Pancreas (tissue), 10 donors: ENCODE results near the gene C1orf35. TPM values are rescaled to one million over a fixed set of nuclear protein-coding genes. Genes with fewer than 3 reads are reported as not detected.
A peak's percentile ranks its signal among the peaks of the same experiment; 100 is the strongest.

ENCODE experiments used
- ATAC-seq, 4 donors: fragments of 200-7000 bp; cut with Tn5 transposase; one replicate each; pipeline versions ENCODE4 v1.8.0 to v1.9.1; 2020; ENCODE audit warnings: mild to moderate bottlenecking in 4 of 4, moderate library complexity in 4 of 4
- DNase-seq, 6 donors: peaks; one replicate each; pipeline ENCODE4 v3.0.0-alpha.2; 2020
- FAIRE-seq: peaks from 2 replicates; lab custom pipeline; 2012; peaks lifted over from hg19 to GRCh38; lab: Jason Lieb, UNC
- H3K27ac ChIP-seq, 4 donors: fragments of 200-600 bp; sonication (generic); 1 replicate in 3 of 4; 2 replicates in 1 of 4; pipeline versions ENCODE4 v1.5.0 to v1.8.0; 2020
- H3K27me3 ChIP-seq, 4 donors: fragments of 200-600 bp; one replicate each; pipeline ENCODE4 v1.8.0; 2021
- H3K36me3 ChIP-seq, 3 donors: fragments of 200-600 bp; sonication (generic) in 1 of 3; one replicate each; pipeline versions ENCODE4 v1.5.0 to v1.8.0; 2020 to 2021
- H3K4me1 ChIP-seq, 3 donors: fragments of 200-600 bp; one replicate each; pipeline ENCODE4 v1.8.0; 2021
- H3K4me3 ChIP-seq, 4 donors: fragments of 200-600 bp; sonication (generic) in 2 of 4; one replicate each; pipeline versions ENCODE4 v1.5.0 to v1.8.0; 2020 to 2021
- H3K9me3 ChIP-seq, 4 donors: fragments of 200-600 bp; one replicate each; pipeline ENCODE4 v1.8.0; 2021
- WGBS, 2 donors: extraction: QIAGEN DNeasy Blood & Tissue Kit; methylation state at CpG; one replicate each; pipeline ENCODE4 v1.1.7; 2013; 5-methylcytosine and 5-hydroxymethylcytosine counted together
- intact Hi-C, 3 donors: fragments of 100-400 bp; cut with DNase I; formaldehyde crosslinking; loops; one replicate each; pipeline versions ENCODE4 v1.11.1 to v1.14.2; 2022
- polyA plus RNA-seq, 2 donors: library from polyadenylated mRNA; stranded (reverse); fragments of 200-250 nt; gene quantifications; one replicate each; pipeline ENCODE4 v1.2.3, GENCODE V29; 2013
- total RNA-seq, 6 donors: library from RNA; stranded (reverse); fragmentation: NEBNext Ultra II Directional in 4 of 6; extraction: Animal tissue kit (Norgen Biotek cat#: 25700) in 4 of 6; gene quantifications; one replicate each; pipeline versions ENCODE4 v1.2.1 to v1.2.4, GENCODE V29; 2021 to 2023
- TF ChIP-seq, protein P1 (sequence below), 4 donors: fragments of 200-600 bp; sonication (generic) in 3 of 4; IDR thresholded peaks; one replicate each; pipeline versions ENCODE4 v1.5.0 to v1.8.0; 2021; ENCODE audit warnings: antibody characterized with exemption in 4 of 4
- donor health status: healthy with polysubstance abuse.
- donor health status: DM: no; HTN: no; CAD: no; lungs with moderate emphysema.
- donor health status: DM: no; HTN: no; CAD: no.
- donor health status: control.
- donor health status: control.
- donor health status: Bipolar disorder and iron deficiency.
- donor health status: DM: yes; HTN: yes; CAD: no.
- donor health status: DM: no; HTN: no; CAD: no.
- donor health status: DM: no; HTN: no; CAD: no.
- donor health status: DM: yes; HTN: yes; CAD: no.

C1orf35 gene
- total and polyA plus RNA-seq, 8 donors = 6.3 to 33.2 (median 8.3) TPM

DNA sequence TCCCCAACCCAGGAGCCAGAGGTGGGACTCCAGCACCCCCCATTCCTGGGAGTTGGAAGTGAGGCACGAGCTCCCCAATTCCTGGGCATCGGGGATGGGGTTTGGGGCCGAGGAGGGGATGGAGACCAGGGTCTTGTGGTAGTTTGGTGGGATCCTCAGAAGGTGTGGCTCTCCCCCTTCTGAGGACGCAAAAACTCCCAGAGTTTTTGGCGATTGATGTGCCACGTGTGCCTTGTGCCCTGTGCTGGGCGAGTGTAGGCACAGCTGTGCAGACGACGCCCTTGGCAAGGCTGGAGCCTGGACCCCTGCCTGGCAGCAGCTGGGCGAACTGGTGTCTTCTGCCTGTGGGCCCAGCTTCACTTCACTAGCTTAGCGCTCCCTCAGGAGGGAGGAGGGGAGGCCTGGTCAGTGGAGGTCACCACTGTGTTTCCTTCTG, 39.6 kb upstream of the C1orf35 start:
- peaks cover 0 to 7% (median 0%) of the 10 kb centered on the region in 3 donors for H3K36me3 ChIP-seq
- no peak overlapping the region for H3K27ac ChIP-seq
- H3K27me3 ChIP-seq = no peaks in the 10 kb centered on the region
- 50 to 57% methylated on average over 11 of the region's 11 CpGs for WGBS, 2 donors
- H3K9me3 ChIP-seq = no peaks in the 10 kb centered on the region
- FAIRE-seq = no peak
- peaks cover 11 to 25% (median 25%) of the 10 kb centered on the region in 3 donors for H3K4me1 ChIP-seq
- intact Hi-C loops = no loop called here
- DNase-seq = peak in 4 of 6 donors; percentile 17 to 63 (median 34)
- H3K4me3 ChIP-seq = no peak overlapping the region
- no peak for ATAC-seq
- TF ChIP-seq, protein P1, sequence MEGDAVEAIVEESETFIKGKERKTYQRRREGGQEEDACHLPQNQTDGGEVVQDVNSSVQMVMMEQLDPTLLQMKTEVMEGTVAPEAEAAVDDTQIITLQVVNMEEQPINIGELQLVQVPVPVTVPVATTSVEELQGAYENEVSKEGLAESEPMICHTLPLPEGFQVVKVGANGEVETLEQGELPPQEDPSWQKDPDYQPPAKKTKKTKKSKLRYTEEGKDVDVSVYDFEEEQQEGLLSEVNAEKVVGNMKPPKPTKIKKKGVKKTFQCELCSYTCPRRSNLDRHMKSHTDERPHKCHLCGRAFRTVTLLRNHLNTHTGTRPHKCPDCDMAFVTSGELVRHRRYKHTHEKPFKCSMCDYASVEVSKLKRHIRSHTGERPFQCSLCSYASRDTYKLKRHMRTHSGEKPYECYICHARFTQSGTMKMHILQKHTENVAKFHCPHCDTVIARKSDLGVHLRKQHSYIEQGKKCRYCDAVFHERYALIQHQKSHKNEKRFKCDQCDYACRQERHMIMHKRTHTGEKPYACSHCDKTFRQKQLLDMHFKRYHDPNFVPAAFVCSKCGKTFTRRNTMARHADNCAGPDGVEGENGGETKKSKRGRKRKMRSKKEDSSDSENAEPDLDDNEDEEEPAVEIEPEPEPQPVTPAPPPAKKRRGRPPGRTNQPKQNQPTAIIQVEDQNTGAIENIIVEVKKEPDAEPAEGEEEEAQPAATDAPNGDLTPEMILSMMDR (IDR thresholded peaks at IDR 0.05) = no peak

DNA sequence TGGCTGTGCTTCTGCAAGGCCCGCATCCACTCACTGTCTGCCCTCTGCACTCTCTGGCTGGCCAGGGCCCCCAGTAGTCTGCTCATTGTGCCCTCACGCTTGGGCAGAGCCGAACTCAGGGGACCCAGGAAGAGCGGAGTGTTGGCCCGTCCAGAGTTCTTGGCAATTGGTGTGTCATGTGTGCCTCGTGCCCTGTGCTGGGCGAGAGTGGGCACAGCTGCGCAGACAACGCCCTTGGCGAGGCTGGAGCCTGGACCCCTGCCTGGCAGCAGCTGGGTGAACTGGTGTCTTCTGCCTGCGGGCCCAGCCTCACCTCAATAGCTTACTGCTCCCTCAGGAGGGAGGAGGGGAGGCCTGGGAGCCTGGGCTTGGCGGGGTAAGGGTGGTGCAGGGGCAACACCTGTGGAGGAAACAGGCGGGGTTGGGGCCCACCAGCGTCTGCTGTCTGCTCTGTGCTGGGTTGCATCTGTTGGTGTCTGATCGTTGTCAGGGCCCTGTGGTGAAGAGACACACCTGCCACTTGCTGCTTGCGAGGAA, 39.1 kb upstream of the C1orf35 start:
- H3K27me3 ChIP-seq = no peaks in the 10 kb centered on the region
- FAIRE-seq = no peak
- TF ChIP-seq, protein P1 (IDR thresholded peaks at IDR 0.05) = no peak
- DNase-seq = peak in 4 of 6 donors; percentile 19 to 76 (median 37)
- peak overlapping the region; percentile 87 to 96 (median 92) for H3K27ac ChIP-seq
- 58 to 62% methylated on average over 16 of the region's 16 CpGs for WGBS, 2 donors
- no peaks in the 10 kb centered on the region for H3K9me3 ChIP-seq
- no peak for ATAC-seq
- H3K4me1 ChIP-seq = peaks cover 11 to 25% (median 25%) of the 10 kb centered on the region in 3 donors
- intact Hi-C loops = no loop called here
- peaks cover 0 to 2% (median 0%) of the 10 kb centered on the region in 3 donors for H3K36me3 ChIP-seq
- H3K4me3 ChIP-seq = peak overlapping the region in 2 of 4 donors; percentile 79 to 97

DNA sequence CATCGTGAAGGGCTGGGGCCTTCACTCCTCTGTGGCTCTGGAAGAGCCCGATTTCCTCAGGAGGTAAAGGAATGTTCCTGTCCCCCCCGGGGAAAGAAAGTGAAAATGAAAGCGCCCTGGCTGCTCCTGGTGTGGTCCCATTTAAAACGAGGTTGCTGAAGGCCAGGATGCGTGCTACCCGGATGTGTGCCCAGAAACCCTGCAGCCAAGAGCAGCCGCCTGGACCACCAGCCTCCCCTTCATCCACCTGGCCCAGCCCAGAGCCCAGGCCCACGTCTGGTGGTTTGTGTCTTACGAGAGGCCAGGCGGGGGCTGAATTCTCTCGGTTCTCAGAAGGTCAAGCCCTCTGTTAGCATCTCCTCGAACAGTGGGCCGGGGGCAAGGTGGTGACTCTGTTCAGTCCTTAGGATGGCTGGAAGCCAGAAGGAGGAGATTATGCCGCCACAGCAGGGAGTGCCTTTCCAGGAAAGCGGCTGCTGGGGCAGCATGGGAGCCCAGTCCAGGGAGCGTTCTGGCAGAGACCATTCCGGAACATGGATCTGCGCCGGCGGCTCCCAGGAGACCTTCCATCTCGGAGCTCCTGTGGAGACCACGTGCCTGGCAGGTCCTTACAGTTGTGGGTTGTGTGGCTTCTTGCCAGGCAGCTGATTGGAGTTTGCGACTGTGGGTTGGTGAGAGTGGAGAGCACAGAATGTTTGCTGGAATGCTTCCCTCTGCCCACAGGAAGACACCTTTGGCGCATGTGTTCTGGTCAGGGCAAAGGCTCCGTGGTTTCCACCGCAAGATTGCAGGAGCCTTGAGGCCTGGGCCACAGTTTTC, 38.3 kb upstream of the C1orf35 start:
- Histone ChIP-seq H3K27ac (peak overlapping the region; percentile 87 to 96 (median 92)), H3K4me3 (peak overlapping the region; percentile 74 to 97 (median 82)), H3K36me3 (no peaks in the 10 kb centered on the region), H3K9me3 (no peaks in the 10 kb centered on the region), H3K4me1 (peaks cover 11 to 25% (median 25%) of the 10 kb centered on the region in 3 donors), H3K27me3 (no peaks in the 10 kb centered on the region)
- intact Hi-C loops = no loop called here
- WGBS, 2 donors = 11 to 16% methylated on average over 27 of the region's 27 CpGs
- DNase-seq (peak; percentile 55 to 88 (median 71)), ATAC-seq (peak in 3 of 4 donors; percentile 1 to 3 (median 2)), FAIRE-seq (no peak)
- TF ChIP-seq, protein P1 (IDR thresholded peaks at IDR 0.05) = no peak

DNA sequence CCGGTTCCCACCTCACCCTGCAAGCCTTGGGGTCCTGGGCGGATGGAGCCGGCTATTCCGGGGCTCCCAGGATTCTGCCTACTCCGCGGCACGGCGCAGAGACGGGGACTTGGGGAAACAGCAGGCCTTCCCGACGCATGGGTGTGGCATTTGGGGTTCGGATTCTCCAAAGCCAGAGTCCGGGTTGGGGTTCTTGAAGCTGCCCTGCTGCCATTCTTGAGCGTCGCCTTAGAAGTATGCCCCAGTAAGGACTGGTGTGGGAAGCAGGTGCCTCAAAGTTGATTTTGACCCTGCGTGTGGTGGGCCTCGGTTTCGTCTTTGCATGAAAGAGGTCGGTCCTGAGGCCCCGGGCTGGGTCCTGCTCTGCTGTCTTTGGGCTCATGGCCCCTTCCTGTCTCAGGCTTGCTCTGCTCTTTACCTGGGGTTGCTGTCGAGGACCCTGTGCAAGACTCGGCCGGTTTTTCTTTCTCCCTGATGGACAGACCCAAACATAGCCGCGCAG, 37.6 kb upstream of the C1orf35 start:
- H3K36me3 ChIP-seq = no peaks in the 10 kb centered on the region
- WGBS, 2 donors = 2 to 3% methylated on average over 25 of the region's 25 CpGs
- intact Hi-C loops = no loop called here
- H3K27ac ChIP-seq = peak overlapping the region; percentile 87 to 96 (median 92)
- peak in 3 of 6 donors; percentile 38 to 72 (median 63) for DNase-seq
- peaks cover 11 to 25% (median 25%) of the 10 kb centered on the region in 3 donors for H3K4me1 ChIP-seq
- TF ChIP-seq, protein P1 (IDR thresholded peaks at IDR 0.05) = no peak
- FAIRE-seq = no peak
- ATAC-seq = no peak
- no peaks in the 10 kb centered on the region for H3K27me3 ChIP-seq
- H3K9me3 ChIP-seq = no peaks in the 10 kb centered on the region
- peak overlapping the region; percentile 74 to 97 (median 82) for H3K4me3 ChIP-seq
